SK-N-SH treated with all-trans-retinoic acid at 6 μM for 48 hours (cell line): ENCODE data around the gene CALHM6.

ENCODE experiments used
- CREB5 ChIP-seq: fragments of 250-450 bp; sonication (Bioruptor Pico); IDR thresholded peaks from 2 replicates; pipeline ENCODE4 v1.5.1; 2020; ENCODE audit warnings: low read depth, mild to moderate bottlenecking, moderate library complexity
- CSDC2 ChIP-seq: fragments of 250-450 bp; sonication (Bioruptor Pico); IDR thresholded peaks from 2 replicates; pipeline ENCODE4 v1.5.0; 2020; ENCODE audit warnings: mild to moderate bottlenecking, moderate library complexity
- GLIS3 ChIP-seq: fragments of 250-450 bp; sonication (Bioruptor Pico); IDR thresholded peaks from 2 replicates; pipeline ENCODE4 v1.5.0; 2020; ENCODE audit warnings: mild to moderate bottlenecking, moderate library complexity
- OSR1 ChIP-seq: fragments of 250-450 bp; sonication (Bioruptor Pico); IDR thresholded peaks from 2 replicates; pipeline ENCODE4 v1.8.0; 2022; ENCODE audit warnings: moderate library complexity, mild to moderate bottlenecking, inconsistent platforms
- PATZ1 ChIP-seq: fragments of 250-450 bp; sonication (Bioruptor Pico); IDR thresholded peaks from 2 replicates; pipeline ENCODE4 v1.8.0; 2020; ENCODE audit warnings: mild to moderate bottlenecking, moderate library complexity, borderline replicate concordance
- POU6F1 ChIP-seq: fragments of 250-450 bp; sonication (Bioruptor Pico); IDR thresholded peaks from 2 replicates; pipeline ENCODE4 v1.8.0; 2021; ENCODE audit warnings: low read depth, mild to moderate bottlenecking, moderate library complexity, borderline replicate concordance
- RARB ChIP-seq: fragments of 250-450 bp; sonication (Bioruptor Pico); IDR thresholded peaks from 2 replicates; pipeline ENCODE4 v1.8.0; 2021; ENCODE audit warnings: mild to moderate bottlenecking, moderate library complexity
- SNAI2 ChIP-seq: fragments of 250-450 bp; sonication (Bioruptor Pico); IDR thresholded peaks from 2 replicates; pipeline ENCODE4 v1.5.0; 2020; ENCODE audit warnings: mild to moderate bottlenecking, moderate library complexity
- TSHZ2 ChIP-seq: fragments of 250-450 bp; sonication (Bioruptor Pico); IDR thresholded peaks from 2 replicates; pipeline ENCODE4 v1.5.0; 2020; ENCODE audit warnings: mild to moderate bottlenecking, moderate library complexity
- ZC3H10 ChIP-seq: fragments of 250-450 bp; sonication (Bioruptor Pico); IDR thresholded peaks from 2 replicates; pipeline ENCODE4 v1.5.1; 2021; ENCODE audit warnings: mild to moderate bottlenecking, moderate library complexity
- ZFP3 ChIP-seq: fragments of 250-450 bp; sonication (Bioruptor Pico); IDR thresholded peaks from 2 replicates; pipeline ENCODE4 v1.5.0; 2020; ENCODE audit warnings: mild to moderate bottlenecking, moderate library complexity
- ZFP30 ChIP-seq: fragments of 450-650 bp; formaldehyde crosslinking; IDR thresholded peaks from 2 replicates; pipeline ENCODE4 v1.5.0; 2022; ENCODE audit warnings: mild to moderate bottlenecking, moderate library complexity

GRCh38 chr6:116492331-116493067 is 31.3 kb downstream of the CALHM6 start:
- no peak for TF ChIP-seq ZFP30 (CRISPR knock-in tag)
- no peak for TF ChIP-seq GLIS3
- TF ChIP-seq RARB, result no peak
- TF ChIP-seq CREB5 (CRISPR knock-in tag), result no peak
- no peak for TF ChIP-seq PATZ1
- no peak for TF ChIP-seq SNAI2 (CRISPR knock-in tag)
- no peak for TF ChIP-seq ZFP3 (CRISPR knock-in tag)
- no peak for TF ChIP-seq OSR1
- no peak for TF ChIP-seq POU6F1 (CRISPR knock-in tag)
- no peak for TF ChIP-seq TSHZ2 (CRISPR knock-in tag)
- TF ChIP-seq ZC3H10 (CRISPR knock-in tag), result no peak
- TF ChIP-seq CSDC2 (CRISPR knock-in tag), result no peak
